GM19395 (cell line): ENCODE data around the gene UNC5C.

Experiments
- ATAC-seq: cut with Tn5 transposase; IDR thresholded peaks from one replicate; pipeline ENCODE4 v1.9.1; 2021; ENCODE audit warnings: mild to moderate bottlenecking, moderate library complexity; ENCODE audit not compliant: unreplicated experiment

The UNC5C gene

GRCh38 chr4:95410387-95410977 lies 138.3 kb downstream of the UNC5C start:
- ATAC-seq, result no peak

- no peak for ATAC-seq
Observed at GRCh38 chr4:95409750-95410149, 139.0 kb downstream of the UNC5C start.

GRCh38 chr4:95409127-95409526 lies 139.6 kb downstream of the UNC5C start:
- ATAC-seq, result no peak

GRCh38 chr4:95402299-95402698 lies 146.5 kb downstream of the UNC5C start:
- no peak for ATAC-seq

GRCh38 chr4:95398217-95398616 lies 150.6 kb downstream of the UNC5C start:
- ATAC-seq, result no peak

GRCh38 chr4:95394752-95395306 lies 153.9 kb downstream of the UNC5C start:
- no peak for ATAC-seq

GRCh38 chr4:95393821-95394220 lies 155.0 kb downstream of the UNC5C start:
- ATAC-seq, result no peak

GRCh38 chr4:95388911-95389310 lies 159.9 kb downstream of the UNC5C start:
- ATAC-seq, result no peak

GRCh38 chr4:95387719-95388118 lies 161.1 kb downstream of the UNC5C start:
- ATAC-seq, result no peak

- no peak for ATAC-seq
Observed at GRCh38 chr4:95386410-95386809, 162.4 kb downstream of the UNC5C start.

- no peak for ATAC-seq
Observed at GRCh38 chr4:95381843-95382580, 166.8 kb downstream of the UNC5C start.

- ATAC-seq, result no peak
Observed at GRCh38 chr4:95379633-95380032, 169.1 kb downstream of the UNC5C start.

- ATAC-seq, result no peak
Observed at GRCh38 chr4:95377366-95377900, 171.3 kb downstream of the UNC5C start.

GRCh38 chr4:95371476-95372224 lies 177.1 kb downstream of the UNC5C start:
- ATAC-seq, result no peak

GRCh38 chr4:95367824-95368223 lies 180.9 kb downstream of the UNC5C start:
- ATAC-seq, result no peak

GRCh38 chr4:95363966-95364365 lies 184.8 kb downstream of the UNC5C start:
- ATAC-seq, result no peak

GRCh38 chr4:95363559-95363925 lies 185.2 kb downstream of the UNC5C start:
- ATAC-seq, result no peak

- ATAC-seq, result no peak
Observed at GRCh38 chr4:95362906-95363558, 185.7 kb downstream of the UNC5C start.

- no peak for ATAC-seq
Observed at GRCh38 chr4:95362066-95362465, 186.7 kb downstream of the UNC5C start.

GRCh38 chr4:95361696-95361965 lies 187.1 kb downstream of the UNC5C start:
- no peak for ATAC-seq
